Gastrocnemius medialis (tissue), 4 donors: ENCODE measurements around the gene USB1.

Source experiments
- CTCF ChIP-seq, 5 experiments: fragments of 450-650 bp in 3 of 5; fragments of 200-600 bp in 2 of 5; sonication (generic) in 2 of 5; IDR thresholded peaks in 4 of 5; conservative IDR thresholded peaks in 1 of 5; 1 replicate in 4 of 5; 2 replicates in 1 of 5; pipeline ENCODE4 v1.5.1; 2016 to 2019; ENCODE audit warnings: antibody characterized with exemption in 5 of 5, mild to moderate bottlenecking in 3 of 5, moderate library complexity in 3 of 5
- POLR2A ChIP-seq, 2 donors: fragments of 450-650 bp; IDR thresholded peaks; one replicate each; pipeline ENCODE4 v1.6.1; 2017; ENCODE audit warnings: antibody characterized with exemption in 2 of 2, mild to moderate bottlenecking in 2 of 2, moderate library complexity in 2 of 2

GRCh38 chr16:58042001-58042885 lies 41.0 kb downstream of the USB1 start:
- no peak for TF ChIP-seq CTCF (IDR thresholded peaks at IDR 0.05 in 4 of 5, conservative IDR thresholded peaks at IDR 0.05 in 1 of 5)
- TF ChIP-seq POLR2A (IDR thresholded peaks at IDR 0.05): no peak
